Kidney (tissue), 14 donors: Measurements from ENCODE around the gene KCTD5. TPM values are rescaled to one million over a fixed set of nuclear protein-coding genes. Genes with fewer than 3 reads are reported as not detected.

ENCODE experiments used
- DNase-seq, 5 donors: peaks; one replicate each; pipeline ENCODE4 v3.0.0-alpha.2; 2013 to 2020
- FAIRE-seq: peaks from 2 replicates; lab custom pipeline; 2012; peaks lifted over from hg19 to GRCh38; lab: Jason Lieb, UNC
- H3K27ac ChIP-seq, 2 donors: one replicate each; pipeline ENCODE4 v1.7.0; 2013; ENCODE audit warnings: low read depth in 2 of 2, low read length in 2 of 2, inconsistent platforms in 1 of 2
- H3K27me3 ChIP-seq: one replicate; pipeline ENCODE4 v1.7.1; 2013; ENCODE audit warnings: low read length, inconsistent platforms; ENCODE audit not compliant: control insufficient read depth, insufficient read depth
- H3K36me3 ChIP-seq, 3 donors: one replicate each; pipeline versions ENCODE4 v1.7.0 to v1.7.1; 2013; ENCODE audit warnings: low read length in 3 of 3, control low read depth in 1 of 3, inconsistent platforms in 1 of 3; ENCODE audit not compliant: insufficient read depth in 3 of 3, control insufficient read depth in 2 of 3
- H3K4me1 ChIP-seq, 3 donors: one replicate each; pipeline versions ENCODE4 v1.7.0 to v1.7.1; 2013; ENCODE audit warnings: low read length in 3 of 3, inconsistent platforms in 1 of 3, low read depth in 1 of 3; ENCODE audit not compliant: control insufficient read depth in 2 of 3, insufficient read depth in 2 of 3
- H3K4me3 ChIP-seq, 3 donors: one replicate each; pipeline versions ENCODE4 v1.7.0 to v1.8.1; 2013; ENCODE audit warnings: low read length in 3 of 3, control low read depth in 1 of 3, inconsistent platforms in 1 of 3
- H3K9ac ChIP-seq, 3 donors: one replicate each; pipeline versions ENCODE4 v1.7.0 to v1.7.1; 2013; ENCODE audit warnings: low read length in 3 of 3, control low read depth in 1 of 3, inconsistent platforms in 1 of 3
- H3K9me3 ChIP-seq, 3 donors: one replicate each; pipeline versions ENCODE4 v1.7.0 to v1.7.1; 2013; ENCODE audit warnings: low read length in 3 of 3, control low read depth in 1 of 3, inconsistent platforms in 1 of 3; ENCODE audit not compliant: control insufficient read depth in 2 of 3, insufficient read depth in 1 of 3
- CTCF ChIP-seq: IDR thresholded peaks from 3 replicates; pipeline ENCODE4 v1.5.1; 2012; ENCODE audit warnings: mild to moderate bottlenecking, moderate library complexity, borderline replicate concordance; ENCODE audit not compliant: insufficient read depth; ENCODE audit errors: extremely low read depth
- intact Hi-C: fragments of 100-400 bp; cut with DNase I; formaldehyde crosslinking; loops from one replicate; pipeline ENCODE4 v1.11.1; 2022
- polyA plus RNA-seq: library from polyadenylated mRNA; stranded (reverse); fragments of 350-450 nt; fragmentation: Illumina TruSeq; extraction: RNeasy Lipid Tissue Mini Kit (QIAGEN cat#74804); gene quantifications from one replicate; pipeline ENCODE4 v1.2.3, GENCODE V29; 2014; ENCODE audit warnings: low read depth, low replicate concordance; ENCODE audit not compliant: insufficient read depth
- total RNA-seq: library from RNA; stranded (reverse); fragmentation: NEBNext Ultra II Directional; extraction: Animal tissue kit (Norgen Biotek cat#: 25700); gene quantifications from one replicate; pipeline ENCODE4 v1.2.1, GENCODE V29; 2021
- donor health status: control.
- donor health status: control.
- donor health status: control.
- donor health status: control.
- donor health status: control.
- donor health status: DM: yes; HTN: yes; CAD: no.
- donor health status: Normal renal cell carcinoma (clear cell type).

Gene KCTD5
- total and polyA plus RNA-seq, 2 donors from 2014 or later = 12.8 to 19.9 TPM

- Histone ChIP-seq H3K36me3 (no peaks in the 10 kb centered on the region), H3K27ac (no peak overlapping the region), H3K9ac (no peak overlapping the region), H3K4me3 (no peak overlapping the region), H3K9me3 (no peaks in the 10 kb centered on the region), H3K27me3 (no peaks in the 10 kb centered on the region), H3K4me1 (no peaks in the 10 kb centered on the region)
- no peak for TF ChIP-seq CTCF
- intact Hi-C loops = no loop called here
- no peak for FAIRE-seq
- peak in 1 of 5 donors; percentile 43 for DNase-seq
Measured at GRCh38 chr16:2737238-2737605, 54.9 kb downstream of the KCTD5 start.

GRCh38 chr16:2737895-2738418, 55.6 kb downstream of the KCTD5 start:
- TF ChIP-seq CTCF = no peak
- Histone ChIP-seq H3K9ac (no peak overlapping the region), H3K36me3 (no peaks in the 10 kb centered on the region), H3K9me3 (no peaks in the 10 kb centered on the region), H3K4me3 (no peak overlapping the region), H3K4me1 (no peaks in the 10 kb centered on the region), H3K27ac (no peak overlapping the region), H3K27me3 (no peaks in the 10 kb centered on the region)
- FAIRE-seq (no peak), DNase-seq (peak in 1 of 5 donors; percentile 45)
- intact Hi-C loops = no loop called here

GRCh38 chr16:2738615-2739014, 56.3 kb downstream of the KCTD5 start:
- Histone ChIP-seq H3K9ac (no peak overlapping the region), H3K4me1 (no peaks in the 10 kb centered on the region), H3K9me3 (no peaks in the 10 kb centered on the region), H3K36me3 (no peaks in the 10 kb centered on the region), H3K4me3 (no peak overlapping the region), H3K27ac (no peak overlapping the region), H3K27me3 (no peaks in the 10 kb centered on the region)
- TF ChIP-seq CTCF = no peak
- DNase-seq (no peak), FAIRE-seq (no peak)
- intact Hi-C loops = no loop called here
